Sigmoid colon (tissue), 3 donors: ENCODE results near the gene ACOXL.

ENCODE experiments used
- POLR2A ChIP-seq, 2 donors: fragments of 450-650 bp; IDR thresholded peaks; one replicate each; pipeline ENCODE4 v1.6.1; 2016; ENCODE audit warnings: antibody characterized with exemption in 2 of 2, mild to moderate bottlenecking in 2 of 2, moderate library complexity in 2 of 2
- TF ChIP-seq, protein P1 (sequence below), 4 experiments: fragments of 450-650 bp in 3 of 4; fragments of 200-600 bp in 1 of 4; IDR thresholded peaks; one replicate each; pipeline ENCODE4 v1.5.1; 2016 to 2019; ENCODE audit warnings: antibody characterized with exemption in 4 of 4, mild to moderate bottlenecking in 3 of 4, moderate library complexity in 2 of 4

DNA sequence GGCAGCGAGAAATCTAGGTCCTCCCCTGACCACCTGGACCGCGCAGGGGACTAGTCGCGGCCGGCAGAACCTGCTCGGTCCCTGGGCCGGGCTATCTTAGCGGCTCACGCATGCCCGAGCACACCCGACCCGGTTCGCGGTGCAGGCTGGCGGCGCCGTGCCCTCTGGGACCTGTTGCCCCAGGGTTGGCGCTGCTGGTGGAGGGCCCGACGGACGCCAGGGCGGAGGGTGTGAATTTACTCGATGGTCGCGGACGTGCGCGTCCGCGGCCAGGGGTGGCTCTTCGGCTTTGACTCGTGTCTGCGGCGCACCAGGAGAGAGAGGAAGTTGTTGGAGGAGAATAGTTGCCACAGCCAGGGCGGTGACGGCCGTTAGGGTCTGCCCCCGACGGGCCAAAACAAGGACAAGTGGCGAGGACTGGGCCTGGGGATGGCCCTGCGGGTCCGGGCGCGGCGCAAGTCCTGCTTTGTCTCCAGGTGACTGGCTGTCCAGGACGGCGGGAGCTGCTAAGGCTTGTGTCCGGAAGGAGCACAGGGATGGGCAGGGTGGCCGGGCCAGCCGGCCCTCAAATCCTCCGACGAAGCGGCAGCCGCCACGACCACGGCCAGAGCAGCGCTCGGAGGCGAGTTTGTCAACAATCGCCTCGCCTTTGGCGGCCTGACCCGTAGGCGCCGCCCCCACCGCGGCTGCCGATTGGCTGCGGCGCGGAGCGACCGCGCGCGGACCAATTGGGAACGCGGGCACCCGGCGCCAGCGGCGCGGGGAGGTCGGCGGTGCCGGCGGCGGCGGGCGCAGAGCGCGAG is 389.7 kb downstream of the ACOXL start:
- TF ChIP-seq, protein P1, sequence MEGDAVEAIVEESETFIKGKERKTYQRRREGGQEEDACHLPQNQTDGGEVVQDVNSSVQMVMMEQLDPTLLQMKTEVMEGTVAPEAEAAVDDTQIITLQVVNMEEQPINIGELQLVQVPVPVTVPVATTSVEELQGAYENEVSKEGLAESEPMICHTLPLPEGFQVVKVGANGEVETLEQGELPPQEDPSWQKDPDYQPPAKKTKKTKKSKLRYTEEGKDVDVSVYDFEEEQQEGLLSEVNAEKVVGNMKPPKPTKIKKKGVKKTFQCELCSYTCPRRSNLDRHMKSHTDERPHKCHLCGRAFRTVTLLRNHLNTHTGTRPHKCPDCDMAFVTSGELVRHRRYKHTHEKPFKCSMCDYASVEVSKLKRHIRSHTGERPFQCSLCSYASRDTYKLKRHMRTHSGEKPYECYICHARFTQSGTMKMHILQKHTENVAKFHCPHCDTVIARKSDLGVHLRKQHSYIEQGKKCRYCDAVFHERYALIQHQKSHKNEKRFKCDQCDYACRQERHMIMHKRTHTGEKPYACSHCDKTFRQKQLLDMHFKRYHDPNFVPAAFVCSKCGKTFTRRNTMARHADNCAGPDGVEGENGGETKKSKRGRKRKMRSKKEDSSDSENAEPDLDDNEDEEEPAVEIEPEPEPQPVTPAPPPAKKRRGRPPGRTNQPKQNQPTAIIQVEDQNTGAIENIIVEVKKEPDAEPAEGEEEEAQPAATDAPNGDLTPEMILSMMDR (IDR thresholded peaks at IDR 0.05), result no peak
- TF ChIP-seq POLR2A (IDR thresholded peaks at IDR 0.05), result peak; percentile 13 to 49
